Dermis microvascular lymphatic vessel endothelial cell (primary cell): ENCODE results near the gene CCDC134. TPM values are rescaled to one million over a fixed set of nuclear protein-coding genes. Genes with fewer than 3 reads are reported as not detected.
A peak's percentile ranks its signal among the peaks of the same experiment; 100 is the strongest.

Experiments
- DNase-seq, 2 donors: peaks; one replicate each; pipeline versions ENCODE4 v3.0.0 to v3.0.0-alpha.2; 2010; ENCODE audit warnings: low read depth in 2 of 2
- total RNA-seq: library from RNA; depleted of rRNA; stranded (reverse); fragments of >200 nt; gene quantifications from 2 replicates; pipeline ENCODE4 v1.2.1, GENCODE V29; 2014

Gene CCDC134
- total RNA-seq, 1 donor from 2014 or later, result 4.2 TPM

GRCh38 chr22:41782751-41783150 is 17.7 kb upstream of the CCDC134 start:
- no peak for DNase-seq

GRCh38 chr22:41787331-41787730 is 13.1 kb upstream of the CCDC134 start:
- DNase-seq, result no peak

GRCh38 chr22:41793871-41794270 is 6.6 kb upstream of the CCDC134 start:
- no peak for DNase-seq

- no peak for DNase-seq
Measured at GRCh38 chr22:41798736-41799135, 1.7 kb upstream of the CCDC134 start.

GRCh38 chr22:41799486-41800347 is 762 bp upstream of the CCDC134 start:
- peak in 1 of 2 donors; percentile 19 for DNase-seq

GRCh38 chr22:41801147-41801819 is 804 bp downstream of the CCDC134 start:
- no peak for DNase-seq

- DNase-seq, result no peak
Measured at GRCh38 chr22:41801886-41802285, 1.4 kb downstream of the CCDC134 start.

GRCh38 chr22:41805639-41806038 is 5.2 kb downstream of the CCDC134 start:
- no peak for DNase-seq

DNA sequence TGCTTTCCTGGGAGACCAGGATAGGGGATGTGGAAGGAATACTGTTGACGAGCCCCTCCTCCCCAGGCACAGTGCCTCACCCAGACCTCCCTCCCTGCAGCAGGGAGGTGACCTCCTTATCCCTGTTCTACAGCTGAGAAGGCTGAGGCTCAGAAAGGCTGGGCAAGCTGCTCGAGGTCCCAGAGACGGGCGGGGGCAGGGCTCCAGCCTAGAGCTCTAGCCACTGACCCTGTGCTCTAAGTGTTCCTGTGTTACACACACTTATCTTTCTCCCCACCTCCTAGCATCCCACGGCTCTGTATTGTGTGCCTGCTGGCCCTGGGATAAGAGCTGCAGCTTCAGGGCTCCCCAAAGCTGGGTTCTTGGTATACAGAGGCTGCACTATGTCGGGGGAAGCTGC is 7.9 kb downstream of the CCDC134 start:
- DNase-seq, result no peak

- DNase-seq, result no peak
Measured at GRCh38 chr22:41810022-41810421, 9.5 kb downstream of the CCDC134 start.

- DNase-seq, result no peak
Measured at GRCh38 chr22:41812805-41813545, 12.5 kb downstream of the CCDC134 start.

GRCh38 chr22:41813726-41814410 is 13.4 kb downstream of the CCDC134 start:
- DNase-seq, result no peak

DNA sequence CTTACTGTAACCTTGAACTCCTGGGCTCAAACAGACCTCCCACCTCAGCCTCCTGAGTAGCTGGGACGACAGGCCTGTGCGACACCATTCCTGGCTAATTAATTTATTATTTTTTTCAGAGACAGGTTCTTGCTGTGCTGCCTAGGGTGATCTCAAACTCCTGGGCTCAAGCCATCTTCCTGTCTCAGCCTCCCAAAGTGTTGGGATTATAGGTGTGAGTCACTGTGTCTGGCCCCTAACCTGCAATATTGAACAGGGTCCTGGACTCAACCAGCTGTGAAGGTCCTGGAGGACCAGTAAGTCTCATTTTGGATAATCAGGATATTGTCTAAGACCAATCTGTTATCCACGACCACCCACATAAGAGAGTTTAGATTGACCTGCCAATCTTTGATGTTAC is 15.2 kb downstream of the CCDC134 start:
- no peak for DNase-seq

DNA sequence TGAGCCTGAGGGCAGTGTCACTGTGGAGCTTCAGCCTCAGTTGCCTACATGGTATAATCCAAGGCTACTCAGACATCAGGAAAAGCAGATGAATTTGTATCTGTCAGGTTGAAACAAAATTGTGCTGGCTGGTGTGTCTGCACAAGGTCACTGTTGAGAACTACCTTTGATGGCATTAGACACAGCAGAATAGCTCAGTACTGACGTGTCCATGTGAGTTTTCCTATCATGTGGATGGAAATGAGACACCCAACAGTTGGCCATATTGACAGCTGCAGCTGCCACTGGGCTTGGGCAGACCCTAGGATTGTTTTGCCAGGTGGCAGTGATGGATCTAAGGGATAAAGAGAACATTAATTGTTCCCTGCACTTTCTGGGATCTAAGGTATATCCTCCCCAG is 15.8 kb downstream of the CCDC134 start:
- DNase-seq, result no peak

DNA sequence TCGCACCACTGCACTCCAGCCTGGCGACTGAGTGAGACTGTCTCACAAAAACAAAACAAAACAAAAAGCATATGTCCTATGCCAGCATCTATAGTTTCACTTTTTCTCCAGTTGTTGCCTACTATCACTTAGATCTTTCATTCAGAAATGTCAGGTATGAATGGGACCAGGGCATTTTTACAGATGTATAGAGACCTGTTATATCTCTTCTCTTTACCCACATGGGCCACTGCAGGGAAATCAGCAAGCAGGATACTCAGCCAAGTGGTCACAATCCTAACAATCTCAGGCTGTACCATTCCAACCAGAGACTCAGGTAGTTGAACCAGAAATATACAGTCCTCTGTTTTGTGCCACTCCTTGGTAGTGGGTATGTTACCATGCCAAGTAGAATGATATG is 16.4 kb downstream of the CCDC134 start:
- DNase-seq, result no peak

DNA sequence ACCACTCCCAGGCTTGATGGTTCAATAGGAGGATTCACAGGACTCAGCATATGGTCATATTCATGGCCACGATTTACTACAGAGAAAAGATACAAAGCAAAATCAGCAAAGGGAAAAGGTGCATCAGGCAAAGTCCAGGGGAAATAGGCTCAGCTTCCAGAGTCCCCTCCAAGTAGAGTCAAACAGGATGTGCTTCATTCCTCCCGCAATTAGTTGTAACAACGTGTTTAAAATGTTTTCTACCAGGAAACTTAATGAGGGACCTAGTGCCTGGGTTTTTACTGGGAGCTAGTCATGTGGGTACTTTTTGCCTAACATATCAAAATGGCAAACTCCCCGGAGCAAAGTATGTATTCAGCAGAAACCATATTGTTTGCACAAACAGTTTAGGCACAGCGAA is 17.5 kb downstream of the CCDC134 start:
- no peak for DNase-seq

GRCh38 chr22:41818596-41818995 is 18.1 kb downstream of the CCDC134 start:
- DNase-seq, result no peak

GRCh38 chr22:41819257-41819656 is 18.8 kb downstream of the CCDC134 start:
- DNase-seq, result no peak

DNA sequence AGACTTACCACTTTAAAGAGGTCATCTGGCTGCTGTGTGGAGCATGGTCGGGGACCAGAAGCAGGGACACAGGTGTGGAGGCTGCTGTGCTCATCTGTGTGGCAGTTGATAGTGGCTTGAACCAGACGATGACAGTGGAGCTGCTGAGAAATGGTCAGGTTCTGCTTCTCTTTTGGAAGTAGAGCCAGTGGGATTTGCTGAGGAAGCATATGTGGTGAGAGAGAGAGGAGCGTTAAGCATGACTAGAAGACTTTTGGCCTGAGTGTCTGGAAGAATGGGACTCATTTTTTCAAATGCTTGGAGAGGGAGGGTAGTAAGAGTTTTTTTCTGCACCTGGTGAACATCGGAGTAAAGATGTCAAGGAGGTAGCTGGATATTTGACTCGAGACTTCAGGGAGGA is 20.0 kb downstream of the CCDC134 start:
- no peak for DNase-seq

GRCh38 chr22:41821471-41822316 is 21.2 kb downstream of the CCDC134 start:
- no peak for DNase-seq
